Measurements from ENCODE around the gene TOR1A.

DNA sequence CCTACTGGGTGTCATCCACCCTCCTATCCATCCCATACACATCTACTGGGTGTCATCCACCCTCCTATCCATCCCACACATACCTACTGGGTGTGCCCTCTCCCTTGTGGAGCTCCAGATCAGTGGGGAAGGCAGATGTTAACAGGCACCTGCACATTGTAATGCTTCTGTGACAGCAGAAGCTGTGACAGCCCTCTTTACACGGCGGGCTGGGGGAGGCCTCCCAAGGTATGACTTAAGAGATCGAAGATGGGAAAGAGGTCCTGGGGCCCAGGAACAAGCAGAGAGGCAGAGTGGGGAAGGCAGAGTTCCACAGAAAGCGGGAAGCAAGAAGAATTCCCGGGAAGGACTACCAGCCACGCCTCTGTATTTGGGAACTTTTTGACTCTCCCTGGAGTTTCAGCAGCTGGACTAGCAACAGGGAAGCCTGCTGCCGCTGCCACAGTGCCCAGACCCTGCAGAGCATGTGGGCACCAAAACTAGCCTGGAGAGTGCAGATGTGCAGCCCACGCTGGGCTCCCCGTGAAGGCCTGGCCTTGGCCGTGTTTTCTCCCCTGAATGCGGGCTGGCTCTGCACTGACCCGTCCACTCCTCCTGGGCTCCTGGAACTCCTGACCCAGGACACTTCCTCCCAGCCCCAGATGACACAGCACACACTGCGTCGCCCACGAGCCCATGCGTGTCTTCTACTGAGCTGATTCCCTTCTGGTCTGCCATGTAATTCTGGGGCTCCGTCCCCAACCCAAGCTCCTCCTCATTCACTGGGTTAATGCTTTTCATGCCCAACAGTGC lies 9.3 kb downstream of the TOR1A start:
- TF ChIP-seq, protein P1, sequence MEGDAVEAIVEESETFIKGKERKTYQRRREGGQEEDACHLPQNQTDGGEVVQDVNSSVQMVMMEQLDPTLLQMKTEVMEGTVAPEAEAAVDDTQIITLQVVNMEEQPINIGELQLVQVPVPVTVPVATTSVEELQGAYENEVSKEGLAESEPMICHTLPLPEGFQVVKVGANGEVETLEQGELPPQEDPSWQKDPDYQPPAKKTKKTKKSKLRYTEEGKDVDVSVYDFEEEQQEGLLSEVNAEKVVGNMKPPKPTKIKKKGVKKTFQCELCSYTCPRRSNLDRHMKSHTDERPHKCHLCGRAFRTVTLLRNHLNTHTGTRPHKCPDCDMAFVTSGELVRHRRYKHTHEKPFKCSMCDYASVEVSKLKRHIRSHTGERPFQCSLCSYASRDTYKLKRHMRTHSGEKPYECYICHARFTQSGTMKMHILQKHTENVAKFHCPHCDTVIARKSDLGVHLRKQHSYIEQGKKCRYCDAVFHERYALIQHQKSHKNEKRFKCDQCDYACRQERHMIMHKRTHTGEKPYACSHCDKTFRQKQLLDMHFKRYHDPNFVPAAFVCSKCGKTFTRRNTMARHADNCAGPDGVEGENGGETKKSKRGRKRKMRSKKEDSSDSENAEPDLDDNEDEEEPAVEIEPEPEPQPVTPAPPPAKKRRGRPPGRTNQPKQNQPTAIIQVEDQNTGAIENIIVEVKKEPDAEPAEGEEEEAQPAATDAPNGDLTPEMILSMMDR (conservative IDR thresholded peaks at IDR 0.05; ENCODE audit: low read depth, low read length): no peak
- TF ChIP-seq EZH2phosphoT487 (IDR thresholded peaks at IDR 0.05; ENCODE audit: borderline replicate concordance, low read length): no peak

Measured in PC-3 (cell line).